GOT3 (cell line): Measurements from ENCODE around the gene NKX3-2.

ENCODE experiments used
- DNase-seq: peaks from one replicate; lab custom pipeline; 2025; ENCODE audit warnings: mixed read lengths; lab: John Stamatoyannopoulos, UW

NKX3-2 gene

GRCh38 chr4:13504374-13504773 is 39.9 kb downstream of the NKX3-2 start:
- DNase-seq = no peak

GRCh38 chr4:13498469-13498868 is 45.8 kb downstream of the NKX3-2 start:
- no peak for DNase-seq

GRCh38 chr4:13496605-13497004 is 47.7 kb downstream of the NKX3-2 start:
- DNase-seq = no peak

GRCh38 chr4:13495753-13496152 is 48.6 kb downstream of the NKX3-2 start:
- DNase-seq = no peak

- DNase-seq = no peak
These were observed 50.5 kb downstream of the NKX3-2 start for GRCh38 chr4:13493793-13494192.

GRCh38 chr4:13492747-13493146 is 51.6 kb downstream of the NKX3-2 start:
- no peak for DNase-seq
